Loucy (cell line): Measurements from ENCODE around the gene HCK.

ENCODE experiments used
- H2AFZ ChIP-seq: fragments of 200-600 bp; sonication (generic); 2 replicates; pipeline ENCODE4 v1.6.0; 2016; ENCODE audit warnings: antibody characterized with exemption, mild to moderate bottlenecking, low read length, moderate library complexity
- H3F3A ChIP-seq: fragments of 200-600 bp; 2 replicates; pipeline ENCODE4 v1.6.0; 2016; ENCODE audit warnings: antibody characterized with exemption, low read depth, mild to moderate bottlenecking
- H3K27me3 ChIP-seq: fragments of 200-600 bp; sonication (generic); 2 replicates; pipeline ENCODE4 v1.6.1; 2014; ENCODE audit warnings: low read length, mild to moderate bottlenecking; ENCODE audit not compliant: insufficient read depth, poor library complexity, severe bottlenecking
- H3K36me3 ChIP-seq: fragments of 200-600 bp; sonication (generic); 2 replicates; pipeline ENCODE4 v1.6.1; 2016; ENCODE audit warnings: low read length; ENCODE audit not compliant: insufficient read depth
- H3K4me1 ChIP-seq: fragments of 200-600 bp; sonication (generic); 2 replicates; pipeline ENCODE4 v1.5.1; 2014; ENCODE audit warnings: low read length, mild to moderate bottlenecking; ENCODE audit not compliant: insufficient read depth, poor library complexity, severe bottlenecking
- H3K4me2 ChIP-seq: fragments of 200-600 bp; sonication (generic); 2 replicates; pipeline ENCODE4 v1.6.0; 2014; ENCODE audit warnings: antibody characterized with exemption, low read length, low read depth, mild to moderate bottlenecking; ENCODE audit not compliant: poor library complexity, severe bottlenecking
- H3K4me3 ChIP-seq: fragments of 200-600 bp; sonication (generic); 2 replicates; pipeline ENCODE4 v1.5.1; 2014; ENCODE audit warnings: low read length, mild to moderate bottlenecking, mixed read lengths; ENCODE audit not compliant: poor library complexity, severe bottlenecking
- H3K79me2 ChIP-seq: fragments of 200-600 bp; sonication (generic); 2 replicates; pipeline ENCODE4 v1.6.1; 2014; ENCODE audit warnings: low read length; ENCODE audit not compliant: insufficient read depth
- H3K9ac ChIP-seq: fragments of 200-600 bp; sonication (generic); 2 replicates; pipeline ENCODE4 v1.6.0; 2014; ENCODE audit warnings: mild to moderate bottlenecking, low read depth, low read length, moderate library complexity; ENCODE audit not compliant: poor library complexity, severe bottlenecking
- H3K9me2 ChIP-seq: fragments of 200-600 bp; sonication (generic); replicated peaks from 2 replicates; pipeline ENCODE4 v1.6.1; 2016; ENCODE audit warnings: low read depth, low read length, mixed read lengths
- H3K9me3 ChIP-seq: fragments of 200-600 bp; sonication (generic); 2 replicates; pipeline ENCODE4 v1.6.1; 2014; ENCODE audit warnings: mild to moderate bottlenecking, antibody characterized with exemption, low read length, low read depth; ENCODE audit not compliant: insufficient read depth
- H4K20me1 ChIP-seq: fragments of 200-600 bp; sonication (generic); 2 replicates; pipeline ENCODE4 v1.6.0; 2014; ENCODE audit warnings: antibody characterized with exemption, low read length, mild to moderate bottlenecking; ENCODE audit not compliant: insufficient read depth, poor library complexity, severe bottlenecking
- CTCF ChIP-seq: fragments of 200-600 bp; sonication (generic); conservative IDR thresholded peaks from 2 replicates; pipeline ENCODE4 v1.5.1; 2014; ENCODE audit warnings: mild to moderate bottlenecking, antibody characterized with exemption, low read length
- EZH2phosphoT487 ChIP-seq: fragments of 200-600 bp; IDR thresholded peaks from 2 replicates; pipeline ENCODE4 v1.6.1; 2018; ENCODE audit warnings: antibody characterized with exemption, mild to moderate bottlenecking, moderate library complexity, borderline replicate concordance

Gene HCK

GRCh38 chr20:32063695-32064094 is 11.7 kb downstream of the HCK start:
- Histone ChIP-seq H3K4me1 (no peaks in the 10 kb centered on the region), H3K36me3 (no peaks in the 10 kb centered on the region), H3K9me3 (no peaks in the 10 kb centered on the region), H4K20me1 (no peaks in the 10 kb centered on the region), H3K27me3 (no peaks in the 10 kb centered on the region), H3K9ac (no peak overlapping the region), H3K79me2 (no peaks in the 10 kb centered on the region), H3K4me2 (no peak overlapping the region), H3K4me3 (no peak overlapping the region), H2AFZ (no peak overlapping the region), H3F3A (no peaks in the 10 kb centered on the region), H3K9me2 (no peaks in the 10 kb centered on the region)
- TF ChIP-seq EZH2phosphoT487, result no peak
- no peak for TF ChIP-seq CTCF

GRCh38 chr20:32064667-32065066 is 12.6 kb downstream of the HCK start:
- Histone ChIP-seq H3K9me3 (no peaks in the 10 kb centered on the region), H3K36me3 (no peaks in the 10 kb centered on the region), H3K9me2 (no peaks in the 10 kb centered on the region), H3K27me3 (no peaks in the 10 kb centered on the region), H4K20me1 (no peaks in the 10 kb centered on the region), H2AFZ (no peak overlapping the region), H3K4me1 (no peaks in the 10 kb centered on the region), H3K79me2 (no peaks in the 10 kb centered on the region), H3K4me3 (no peak overlapping the region), H3K4me2 (no peak overlapping the region), H3K9ac (no peak overlapping the region), H3F3A (no peaks in the 10 kb centered on the region)
- no peak for TF ChIP-seq CTCF
- TF ChIP-seq EZH2phosphoT487, result no peak

GRCh38 chr20:32067234-32067821 is 15.3 kb downstream of the HCK start:
- Histone ChIP-seq H3K4me3 (no peak overlapping the region), H3K36me3 (no peaks in the 10 kb centered on the region), H3K4me1 (no peaks in the 10 kb centered on the region), H3K27me3 (no peaks in the 10 kb centered on the region), H3K4me2 (no peak overlapping the region), H3K9me3 (no peaks in the 10 kb centered on the region), H3F3A (no peaks in the 10 kb centered on the region), H3K79me2 (no peaks in the 10 kb centered on the region), H3K9ac (no peak overlapping the region), H3K9me2 (no peaks in the 10 kb centered on the region), H2AFZ (no peak overlapping the region), H4K20me1 (no peaks in the 10 kb centered on the region)
- TF ChIP-seq EZH2phosphoT487, result no peak
- TF ChIP-seq CTCF, result no peak
